Measurements from ENCODE around the gene ASTN1.

The ASTN1 gene

DNA sequence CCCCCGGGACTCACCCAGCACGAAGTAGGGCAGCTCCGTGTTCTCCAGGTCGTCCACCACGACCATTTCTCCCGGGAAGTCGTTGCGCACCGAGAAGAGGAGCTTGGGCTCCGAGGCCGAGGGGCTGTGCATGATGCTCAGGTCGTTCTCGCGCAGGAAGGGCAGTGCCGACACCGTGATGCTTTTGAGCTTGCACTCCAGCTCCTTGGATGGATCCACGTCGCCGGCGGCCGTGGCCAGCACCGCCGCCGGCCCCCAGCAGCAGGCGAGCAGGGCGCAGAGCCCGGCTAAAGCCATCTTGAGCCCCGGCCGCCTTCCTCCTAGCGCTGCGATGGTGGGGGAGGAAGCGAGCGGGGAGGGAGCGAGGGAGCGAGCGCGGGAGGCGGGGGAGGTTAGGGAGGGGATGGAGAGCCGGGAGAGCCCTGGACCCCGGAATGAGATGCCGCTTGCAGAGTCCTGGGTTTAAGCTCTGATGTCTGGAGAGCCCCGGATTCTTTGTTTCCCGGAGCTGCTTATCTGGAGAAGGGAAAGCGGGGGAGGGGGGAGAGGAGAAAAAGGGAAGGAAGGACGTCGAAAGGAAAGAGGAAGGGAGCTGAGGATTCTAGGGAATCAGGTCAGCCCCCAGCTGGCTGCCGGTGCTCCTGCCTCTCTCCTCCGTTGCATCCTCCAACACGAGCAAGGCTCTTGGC lies at the start of gene ASTN1:
Gene ASTN1, minus strand, starts transcription at position 333 of the 689 bp plus-strand sequence. Its CDS starts 36 bp downstream, at position 297.
- no peak within 1 kb of the TSS for H3K4me3 Mint-ChIP-seq
- H3K9me3 Mint-ChIP-seq, result peaks cover 3% of the 10 kb centered on the region
- no peak within 1 kb of the TSS for H3K27ac Mint-ChIP-seq
- peaks cover 37% of the 10 kb centered on the region for H3K27me3 Mint-ChIP-seq
- H3K4me1 Mint-ChIP-seq (ENCODE audit: low read depth), result no peaks in the 10 kb centered on the region
- H3K36me3 Mint-ChIP-seq (ENCODE audit: low read depth), result no peaks in the 10 kb centered on the region

DNA sequence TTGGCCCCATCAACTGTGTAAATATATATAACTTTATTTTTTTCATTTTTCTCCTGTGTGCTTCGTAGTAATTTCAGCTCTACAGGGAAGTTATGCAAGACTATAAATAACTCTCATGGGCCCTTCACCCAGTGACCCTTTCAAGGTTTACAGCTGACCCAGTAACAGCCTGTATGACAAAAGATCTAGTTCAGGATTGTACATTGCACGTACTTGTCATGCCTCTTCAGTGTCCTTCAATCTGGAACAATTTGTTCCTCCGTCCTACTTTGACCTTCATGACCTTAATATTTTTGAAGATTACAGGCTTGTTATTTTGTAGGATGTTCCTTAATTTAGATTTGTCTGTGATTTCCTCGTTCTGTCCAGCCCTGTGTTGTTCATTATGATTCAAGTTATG lies 46.7 kb upstream of the ASTN1 start:
- no peaks in the 10 kb centered on the region for H3K9me3 Mint-ChIP-seq
- no peak overlapping the region for H3K27ac Mint-ChIP-seq
- no peaks in the 10 kb centered on the region for H3K27me3 Mint-ChIP-seq
- H3K4me3 Mint-ChIP-seq, result no peak overlapping the region
- no peaks in the 10 kb centered on the region for H3K4me1 Mint-ChIP-seq (ENCODE audit: low read depth)
- H3K36me3 Mint-ChIP-seq (ENCODE audit: low read depth), result no peaks in the 10 kb centered on the region

- Mint-ChIP-seq H3K4me3 (no peak overlapping the region), H3K36me3 (ENCODE audit: low read depth) (no peaks in the 10 kb centered on the region), H3K27ac (no peak overlapping the region), H3K27me3 (no peaks in the 10 kb centered on the region), H3K4me1 (ENCODE audit: low read depth) (no peaks in the 10 kb centered on the region), H3K9me3 (no peaks in the 10 kb centered on the region)
Observed at GRCh38 chr1:177210071-177210470, 45.6 kb upstream of the ASTN1 start.

DNA sequence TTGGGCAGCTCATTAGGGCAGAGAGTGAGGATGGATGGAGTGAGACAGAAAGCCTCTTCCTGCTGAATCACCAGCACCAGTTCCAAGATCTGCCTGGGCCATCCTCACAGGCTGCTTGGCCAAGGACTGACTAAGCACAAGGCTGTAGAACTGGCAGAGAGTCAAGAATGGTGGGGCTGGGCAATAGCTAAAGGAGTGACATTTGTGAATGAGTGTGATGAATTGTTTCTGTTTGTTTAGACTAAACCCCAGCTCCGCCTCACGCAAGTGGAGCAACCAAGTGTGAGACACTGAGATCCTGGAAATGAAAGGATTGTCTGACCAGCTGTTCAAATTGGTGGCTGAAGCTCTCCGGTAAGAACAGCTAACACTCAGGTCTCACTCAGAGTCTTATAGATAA lies 44.8 kb upstream of the ASTN1 start:
- no peak overlapping the region for H3K4me3 Mint-ChIP-seq

GRCh38 chr1:177208920-177209319 lies 44.4 kb upstream of the ASTN1 start:
- Mint-ChIP-seq H3K4me1 (ENCODE audit: low read depth) (no peaks in the 10 kb centered on the region), H3K9me3 (no peaks in the 10 kb centered on the region), H3K27ac (no peak overlapping the region), H3K36me3 (ENCODE audit: low read depth) (no peaks in the 10 kb centered on the region), H3K27me3 (no peaks in the 10 kb centered on the region), H3K4me3 (no peak overlapping the region)

More for the DNA sequence above, 44.8 kb upstream of the ASTN1 start:
- Mint-ChIP-seq H3K4me1 (ENCODE audit: low read depth) (no peaks in the 10 kb centered on the region), H3K9me3 (no peaks in the 10 kb centered on the region), H3K36me3 (ENCODE audit: low read depth) (no peaks in the 10 kb centered on the region), H3K27ac (no peak overlapping the region), H3K27me3 (no peaks in the 10 kb centered on the region)

DNA sequence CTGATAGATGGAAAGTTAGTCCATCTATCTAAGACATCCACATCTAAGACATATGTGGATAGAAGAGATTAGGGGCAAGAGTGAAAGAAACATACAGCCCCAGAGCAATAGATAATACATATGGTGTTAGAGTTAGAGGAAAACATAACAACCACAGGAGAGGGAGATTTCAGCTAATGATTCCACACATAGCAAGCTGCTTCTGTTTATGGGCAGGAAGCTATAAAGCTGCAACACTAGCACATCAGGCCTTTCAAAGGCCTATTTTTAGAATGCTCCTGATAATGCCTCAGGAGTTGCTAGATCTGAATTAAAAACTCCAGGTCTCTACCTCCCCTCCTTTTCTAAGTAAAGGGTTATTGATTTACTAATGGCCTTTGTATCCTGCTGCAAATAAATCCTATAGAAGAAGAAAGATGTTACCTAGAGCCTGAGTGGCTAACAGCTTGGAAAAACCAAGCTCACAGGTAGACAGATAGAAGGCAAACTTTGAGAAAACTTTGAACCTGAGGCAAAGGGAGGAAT lies 42.4 kb upstream of the ASTN1 start:
- no peaks in the 10 kb centered on the region for H3K36me3 Mint-ChIP-seq (ENCODE audit: low read depth)
- H3K27ac Mint-ChIP-seq, result no peak overlapping the region
- no peaks in the 10 kb centered on the region for H3K27me3 Mint-ChIP-seq
- no peaks in the 10 kb centered on the region for H3K4me1 Mint-ChIP-seq (ENCODE audit: low read depth)
- no peak overlapping the region for H3K4me3 Mint-ChIP-seq
- H3K9me3 Mint-ChIP-seq, result no peaks in the 10 kb centered on the region

DNA sequence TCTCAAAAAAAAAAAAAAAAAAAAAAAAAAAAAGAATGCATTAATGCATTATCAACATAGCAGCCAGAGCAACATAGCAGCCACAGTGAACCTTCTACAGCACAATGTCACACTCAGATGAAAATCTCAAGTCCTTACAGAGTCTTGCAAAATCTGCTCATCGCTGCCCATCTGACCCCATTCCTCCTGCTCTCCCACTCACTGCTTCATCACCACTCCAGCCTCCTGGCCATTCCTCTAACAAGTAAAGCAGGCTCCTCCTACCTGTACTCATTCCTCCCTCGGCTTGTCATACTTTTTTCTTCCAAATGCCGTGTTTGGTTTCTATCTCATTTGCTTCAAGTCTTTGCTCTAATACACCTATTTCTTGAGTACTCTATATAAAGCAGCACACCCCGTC lies 35.8 kb upstream of the ASTN1 start:
- no peaks in the 10 kb centered on the region for H3K27me3 Mint-ChIP-seq
- no peaks in the 10 kb centered on the region for H3K4me1 Mint-ChIP-seq (ENCODE audit: low read depth)
- H3K36me3 Mint-ChIP-seq (ENCODE audit: low read depth), result no peaks in the 10 kb centered on the region
- no peak overlapping the region for H3K4me3 Mint-ChIP-seq
- H3K27ac Mint-ChIP-seq, result no peak overlapping the region
- H3K9me3 Mint-ChIP-seq, result peaks cover 10% of the 10 kb centered on the region

GRCh38 chr1:177198243-177198642 lies 33.7 kb upstream of the ASTN1 start:
- Mint-ChIP-seq H3K27me3 (no peaks in the 10 kb centered on the region), H3K27ac (no peak overlapping the region), H3K4me1 (ENCODE audit: low read depth) (no peaks in the 10 kb centered on the region), H3K4me3 (no peak overlapping the region), H3K9me3 (peaks cover 10% of the 10 kb centered on the region), H3K36me3 (ENCODE audit: low read depth) (no peaks in the 10 kb centered on the region)

- Mint-ChIP-seq H3K9me3 (peaks cover 4% of the 10 kb centered on the region), H3K27ac (no peak overlapping the region), H3K4me1 (ENCODE audit: low read depth) (no peaks in the 10 kb centered on the region), H3K36me3 (ENCODE audit: low read depth) (no peaks in the 10 kb centered on the region), H3K27me3 (no peaks in the 10 kb centered on the region), H3K4me3 (no peak overlapping the region)
Observed at GRCh38 chr1:177190308-177190970, 25.9 kb upstream of the ASTN1 start.

DNA sequence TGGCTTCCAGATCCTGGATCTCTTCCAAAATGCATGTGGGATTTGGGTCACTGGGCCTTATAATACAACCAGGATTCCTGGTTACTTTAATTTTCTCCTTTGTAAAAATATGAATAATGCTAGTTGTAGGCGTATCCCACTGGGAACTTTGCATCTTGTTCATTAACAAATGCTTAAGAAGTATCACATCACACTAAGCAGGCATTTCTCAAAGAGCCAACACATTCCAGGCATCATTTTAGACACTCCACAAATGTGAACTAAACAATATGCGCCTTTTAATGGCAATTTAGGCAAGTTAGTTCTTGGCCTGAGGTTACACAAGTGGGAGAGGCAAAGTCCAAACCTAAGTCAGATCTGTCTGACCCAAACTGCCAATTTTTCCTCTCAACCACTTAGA lies 22.1 kb upstream of the ASTN1 start:
- peaks cover 19% of the 10 kb centered on the region for H3K27me3 Mint-ChIP-seq
- H3K4me1 Mint-ChIP-seq (ENCODE audit: low read depth), result no peaks in the 10 kb centered on the region

GRCh38 chr1:177185209-177185608 lies 20.7 kb upstream of the ASTN1 start:
- Mint-ChIP-seq H3K36me3 (ENCODE audit: low read depth) (no peaks in the 10 kb centered on the region), H3K27me3 (peaks cover 32% of the 10 kb centered on the region), H3K27ac (no peak overlapping the region), H3K4me3 (no peak overlapping the region), H3K4me1 (ENCODE audit: low read depth) (no peaks in the 10 kb centered on the region), H3K9me3 (peaks cover 4% of the 10 kb centered on the region)

More for the DNA sequence above, 22.1 kb upstream of the ASTN1 start:
- Mint-ChIP-seq H3K9me3 (peaks cover 4% of the 10 kb centered on the region), H3K27ac (no peak overlapping the region), H3K4me3 (no peak overlapping the region), H3K36me3 (ENCODE audit: low read depth) (no peaks in the 10 kb centered on the region)

DNA sequence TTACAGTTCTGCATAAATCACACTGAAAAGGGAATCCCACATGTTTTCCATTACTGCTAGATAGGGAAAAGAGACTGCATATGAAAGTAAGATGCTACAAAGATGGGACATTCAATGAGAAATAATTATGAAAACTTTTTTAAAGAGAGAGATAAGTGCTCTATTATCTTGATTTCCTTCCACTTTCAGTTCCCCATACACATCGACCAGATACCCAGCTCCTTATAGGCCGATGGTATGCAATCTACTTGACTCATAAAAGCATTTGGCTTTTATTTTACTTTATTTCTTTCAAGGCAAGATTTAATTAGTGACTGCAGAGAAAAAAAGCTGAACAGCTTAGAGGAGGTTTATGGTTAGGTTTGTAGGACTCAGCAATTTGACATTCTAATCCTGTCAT lies 19.3 kb upstream of the ASTN1 start:
- H3K36me3 Mint-ChIP-seq (ENCODE audit: low read depth), result no peaks in the 10 kb centered on the region
- peaks cover 33% of the 10 kb centered on the region for H3K27me3 Mint-ChIP-seq
- H3K9me3 Mint-ChIP-seq, result peaks cover 4% of the 10 kb centered on the region
- no peaks in the 10 kb centered on the region for H3K4me1 Mint-ChIP-seq (ENCODE audit: low read depth)
- no peak overlapping the region for H3K4me3 Mint-ChIP-seq
- H3K27ac Mint-ChIP-seq, result no peak overlapping the region

GRCh38 chr1:177181631-177182291 lies 17.2 kb upstream of the ASTN1 start:
- no peaks in the 10 kb centered on the region for H3K36me3 Mint-ChIP-seq (ENCODE audit: low read depth)
- no peaks in the 10 kb centered on the region for H3K4me1 Mint-ChIP-seq (ENCODE audit: low read depth)
- peak overlapping the region; percentile 17 for H3K4me3 Mint-ChIP-seq
- peaks cover 43% of the 10 kb centered on the region for H3K27me3 Mint-ChIP-seq
- no peaks in the 10 kb centered on the region for H3K9me3 Mint-ChIP-seq
- no peak overlapping the region for H3K27ac Mint-ChIP-seq

DNA sequence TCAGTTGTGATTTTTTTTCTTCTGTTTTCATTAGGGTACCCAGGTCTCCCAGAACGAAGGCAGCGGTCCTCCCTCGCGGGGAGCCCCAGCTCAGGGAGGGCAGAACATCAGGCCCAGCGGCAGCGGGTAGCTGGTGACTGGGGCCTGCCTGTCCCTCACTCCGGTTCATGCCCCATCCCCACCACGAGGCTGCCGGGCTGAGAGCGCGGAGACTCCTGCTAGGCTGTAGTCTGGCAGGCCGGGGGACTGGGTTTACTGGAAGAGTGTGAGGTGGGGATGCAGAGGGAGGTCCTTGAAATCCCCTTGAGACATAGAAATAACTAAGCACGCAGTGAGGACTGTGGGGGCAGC lies 16.7 kb upstream of the ASTN1 start:
- Mint-ChIP-seq H3K27me3 (peaks cover 43% of the 10 kb centered on the region), H3K4me1 (ENCODE audit: low read depth) (no peaks in the 10 kb centered on the region), H3K9me3 (no peaks in the 10 kb centered on the region), H3K27ac (no peak overlapping the region), H3K36me3 (ENCODE audit: low read depth) (no peaks in the 10 kb centered on the region), H3K4me3 (no peak overlapping the region)

GRCh38 chr1:177174921-177175634 lies 10.6 kb upstream of the ASTN1 start:
- Mint-ChIP-seq H3K9me3 (no peaks in the 10 kb centered on the region), H3K27me3 (peaks cover 33% of the 10 kb centered on the region), H3K4me3 (no peak overlapping the region), H3K4me1 (ENCODE audit: low read depth) (no peaks in the 10 kb centered on the region), H3K36me3 (ENCODE audit: low read depth) (no peaks in the 10 kb centered on the region), H3K27ac (no peak overlapping the region)
